ENCODE results near the gene HYAL2.
"Not testable (repeated sequence)": the region's sequence is repeated elsewhere in the genome, so short reads cannot be mapped to it uniquely, and the experiment has no call there.

HYAL2 gene

GRCh38 chr3:50296721-50297383 lies 25.7 kb downstream of the HYAL2 start:
- Mint-ChIP-seq H3K36me3 (no peaks in the 10 kb centered on the region), H3K4me1 (ENCODE audit: low read depth) (peaks cover 30% of the 10 kb centered on the region), H3K4me3 (peak overlapping the region; percentile 25), H3K27me3 (no peaks in the 10 kb centered on the region), H3K9me3 (ENCODE audit: low read depth) (no peaks in the 10 kb centered on the region), H3K27ac (no peak overlapping the region)

- Mint-ChIP-seq H3K27ac (peak overlapping the region; percentile 50), H3K27me3 (no peaks in the 10 kb centered on the region), H3K4me3 (no peak overlapping the region), H3K9me3 (ENCODE audit: low read depth) (no peaks in the 10 kb centered on the region), H3K4me1 (ENCODE audit: low read depth) (peaks cover 33% of the 10 kb centered on the region), H3K36me3 (peaks cover 5% of the 10 kb centered on the region)
Observed at GRCh38 chr3:50295553-50296431, 26.8 kb downstream of the HYAL2 start.

- Mint-ChIP-seq H3K9me3 (ENCODE audit: low read depth) (no peaks in the 10 kb centered on the region), H3K4me1 (ENCODE audit: low read depth) (peaks cover 28% of the 10 kb centered on the region), H3K36me3 (peaks cover 5% of the 10 kb centered on the region), H3K4me3 (no peak overlapping the region), H3K27ac (no peak overlapping the region), H3K27me3 (no peaks in the 10 kb centered on the region)
Observed at GRCh38 chr3:50294492-50295403, 27.8 kb downstream of the HYAL2 start.

- no peak overlapping the region for H3K4me3 Mint-ChIP-seq
- H3K36me3 Mint-ChIP-seq, result peaks cover 5% of the 10 kb centered on the region
- H3K4me1 Mint-ChIP-seq (ENCODE audit: low read depth), result peaks cover 25% of the 10 kb centered on the region
- no peak overlapping the region for H3K27ac Mint-ChIP-seq
- no peaks in the 10 kb centered on the region for H3K9me3 Mint-ChIP-seq (ENCODE audit: low read depth)
- H3K27me3 Mint-ChIP-seq, result no peaks in the 10 kb centered on the region
Observed at GRCh38 chr3:50294089-50294488, 28.5 kb downstream of the HYAL2 start.

- H3K4me3 Mint-ChIP-seq, result peak overlapping the region; percentile 98
- H3K9me3 Mint-ChIP-seq (ENCODE audit: low read depth), result no peaks in the 10 kb centered on the region
- peak overlapping the region; percentile 90 for H3K27ac Mint-ChIP-seq
- peaks cover 24% of the 10 kb centered on the region for H3K4me1 Mint-ChIP-seq (ENCODE audit: low read depth)
- H3K36me3 Mint-ChIP-seq, result peaks cover 5% of the 10 kb centered on the region
- no peaks in the 10 kb centered on the region for H3K27me3 Mint-ChIP-seq
Observed at GRCh38 chr3:50293079-50293801, 29.3 kb downstream of the HYAL2 start.

GRCh38 chr3:50292159-50293078 lies 30.1 kb downstream of the HYAL2 start, which contains the start of gene IFRD2:
Gene IFRD2 (minus strand): TSS chr3:50292429. CDS start chr3:50292274, 155 bp downstream.
- Mint-ChIP-seq H3K27ac (peak within 1 kb of the TSS; percentile 94), H3K27me3 (no peaks in the 10 kb centered on the region), H3K4me3 (peak within 1 kb of the TSS; percentile 98), H3K4me1 (ENCODE audit: low read depth) (peaks cover 16% of the 10 kb centered on the region), H3K36me3 (peaks cover 5% of the 10 kb centered on the region), H3K9me3 (ENCODE audit: low read depth) (no peaks in the 10 kb centered on the region)

GRCh38 chr3:50290161-50290641 lies 32.3 kb downstream of the HYAL2 start:
- H3K4me3 Mint-ChIP-seq, result peak overlapping the region; percentile 98

GRCh38 chr3:50289130-50289529 lies 33.4 kb downstream of the HYAL2 start:
- peaks cover 5% of the 10 kb centered on the region for H3K36me3 Mint-ChIP-seq
- H3K9me3 Mint-ChIP-seq (ENCODE audit: low read depth), result no peaks in the 10 kb centered on the region
- peaks cover 16% of the 10 kb centered on the region for H3K4me1 Mint-ChIP-seq (ENCODE audit: low read depth)
- peak overlapping the region; percentile 98 for H3K4me3 Mint-ChIP-seq
- no peak overlapping the region for H3K27ac Mint-ChIP-seq
- no peaks in the 10 kb centered on the region for H3K27me3 Mint-ChIP-seq

More at GRCh38 chr3:50290161-50290641, 32.3 kb downstream of the HYAL2 start:
- Mint-ChIP-seq H3K4me1 (ENCODE audit: low read depth) (peaks cover 16% of the 10 kb centered on the region), H3K9me3 (ENCODE audit: low read depth) (no peaks in the 10 kb centered on the region), H3K27ac (peak overlapping the region; percentile 22), H3K36me3 (peaks cover 5% of the 10 kb centered on the region), H3K27me3 (no peaks in the 10 kb centered on the region)

- Mint-ChIP-seq H3K4me1 (ENCODE audit: low read depth) (peaks cover 15% of the 10 kb centered on the region), H3K36me3 (peaks cover 5% of the 10 kb centered on the region), H3K9me3 (ENCODE audit: low read depth) (no peaks in the 10 kb centered on the region), H3K4me3 (peak overlapping the region; percentile 98), H3K27me3 (no peaks in the 10 kb centered on the region), H3K27ac (no peak overlapping the region)
Observed at GRCh38 chr3:50288387-50289007, 34.0 kb downstream of the HYAL2 start.

GRCh38 chr3:50287262-50287661 lies 35.3 kb downstream of the HYAL2 start:
- H3K27ac Mint-ChIP-seq, result no peak overlapping the region
- peaks cover 5% of the 10 kb centered on the region for H3K36me3 Mint-ChIP-seq
- H3K4me1 Mint-ChIP-seq (ENCODE audit: low read depth), result peaks cover 8% of the 10 kb centered on the region
- H3K9me3 Mint-ChIP-seq (ENCODE audit: low read depth), result no peaks in the 10 kb centered on the region
- no peaks in the 10 kb centered on the region for H3K27me3 Mint-ChIP-seq
- no peak overlapping the region for H3K4me3 Mint-ChIP-seq

- Mint-ChIP-seq H3K27ac (no peak overlapping the region), H3K36me3 (peaks cover 5% of the 10 kb centered on the region), H3K4me1 (ENCODE audit: low read depth) (peaks cover 8% of the 10 kb centered on the region), H3K27me3 (no peaks in the 10 kb centered on the region), H3K4me3 (no peak overlapping the region), H3K9me3 (ENCODE audit: low read depth) (no peaks in the 10 kb centered on the region)
Observed at GRCh38 chr3:50286322-50287227, 36.0 kb downstream of the HYAL2 start.

GRCh38 chr3:50284121-50284520 lies 38.4 kb downstream of the HYAL2 start:
- H3K36me3 Mint-ChIP-seq; H3K27ac Mint-ChIP-seq; H3K4me1 Mint-ChIP-seq (ENCODE audit: low read depth); H3K4me3 Mint-ChIP-seq; H3K27me3 Mint-ChIP-seq; H3K9me3 Mint-ChIP-seq (ENCODE audit: low read depth): not testable (repeated sequence)
